ENCODE results near the gene MRNIP. TPM values are rescaled to one million over a fixed set of nuclear protein-coding genes. Genes with fewer than 3 reads are reported as not detected.

The MRNIP gene
- 33.6 and 55.7 TPM in 2 replicates for total RNA-seq (2014; rRNA removed; shearing (Covaris generic); ENCODE audit: low replicate concordance)

DNA sequence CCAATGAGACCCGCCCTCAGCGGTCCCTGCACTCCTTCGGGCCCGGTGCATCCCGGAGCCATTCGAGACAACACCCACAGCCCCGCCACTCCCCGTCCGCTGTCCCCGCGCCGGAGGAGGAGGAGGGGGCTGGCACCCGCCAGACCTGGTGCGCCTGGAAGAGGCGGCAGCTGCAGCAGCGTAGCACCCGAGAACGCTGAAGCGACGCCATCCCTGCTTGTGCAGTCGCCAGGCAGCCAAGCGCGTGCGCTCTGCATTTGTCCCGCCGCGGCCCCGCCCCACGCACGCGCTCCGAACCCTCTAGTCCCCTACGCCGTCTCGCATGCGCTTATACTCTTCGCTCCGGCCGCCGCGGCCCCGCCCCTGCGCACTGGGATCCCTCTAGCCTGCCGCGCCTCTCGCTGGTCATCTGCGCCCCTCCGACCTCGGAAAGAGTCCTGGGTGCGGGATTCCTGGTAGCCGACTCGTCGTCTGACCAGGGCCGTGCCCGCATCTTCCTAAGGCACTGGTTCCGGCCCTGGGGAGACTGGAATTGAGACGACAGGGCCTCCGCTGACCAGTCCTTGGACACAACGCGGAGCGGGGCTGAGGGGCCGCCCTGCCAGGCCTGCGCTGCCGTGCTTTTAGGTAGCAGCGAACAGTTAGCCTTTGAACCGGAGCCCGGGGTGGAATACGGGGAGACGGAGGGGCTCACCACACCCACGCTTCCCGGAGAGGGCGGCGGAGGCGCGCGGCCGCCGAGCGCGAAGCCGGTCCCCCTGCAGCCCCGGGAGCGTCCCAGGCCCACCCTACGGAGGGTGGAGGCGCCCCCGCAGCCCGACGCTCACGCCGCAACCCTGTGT lies at the start of gene MRNIP:
MRNIP (minus strand) TSS at position 232 of the 842 bp plus-strand sequence; CDS start at position 211, 21 bp downstream.
- Histone ChIP-seq H3K4me3 (ENCODE audit: low read length) (peak within 1 kb of the TSS; percentile 91), H3K4me1 (ENCODE audit: low read length) (peaks cover 21% of the 10 kb centered on the region), H3K9me3 (ENCODE audit: low read length) (no peaks in the 10 kb centered on the region), H3K9me2 (replicated peaks; ENCODE audit: insufficient read depth, low read length) (no peaks in the 10 kb centered on the region), H3K36me3 (ENCODE audit: insufficient read depth, low read length) (peaks cover 10% of the 10 kb centered on the region), H3K27me3 (ENCODE audit: low read length) (no peaks in the 10 kb centered on the region), H3K27ac (ENCODE audit: low read length) (peak within 1 kb of the TSS; percentile 54), H3K4me2 (ENCODE audit: low read depth, low read length, poor library complexity, severe bottlenecking) (peak within 1 kb of the TSS; percentile 83), H3K9ac (ENCODE audit: low read length) (peak within 1 kb of the TSS; percentile 96), H3K79me2 (ENCODE audit: low read length) (peaks cover 42% of the 10 kb centered on the region), H4K20me1 (ENCODE audit: insufficient read depth, low read depth, low read length) (no peaks in the 10 kb centered on the region), H2AFZ (ENCODE audit: low read length) (peak within 1 kb of the TSS; percentile 98)
- DNase-seq = peak; percentile 98

- Histone ChIP-seq H3K4me3 (ENCODE audit: low read length) (peak within 1 kb of the TSS; percentile 71), H3K9me2 (replicated peaks; ENCODE audit: insufficient read depth, low read length) (no peaks in the 10 kb centered on the region), H3K4me1 (ENCODE audit: low read length) (peaks cover 19% of the 10 kb centered on the region), H3K4me2 (ENCODE audit: low read depth, low read length, poor library complexity, severe bottlenecking) (peak within 1 kb of the TSS; percentile 85), H2AFZ (ENCODE audit: low read length) (peak within 1 kb of the TSS; percentile 96), H3K9me3 (ENCODE audit: low read length) (no peaks in the 10 kb centered on the region), H3K27ac (ENCODE audit: low read length) (peak within 1 kb of the TSS; percentile 59), H3K79me2 (ENCODE audit: low read length) (peaks cover 40% of the 10 kb centered on the region), H3K27me3 (ENCODE audit: low read length) (no peaks in the 10 kb centered on the region), H4K20me1 (ENCODE audit: insufficient read depth, low read depth, low read length) (peaks cover 6% of the 10 kb centered on the region; the same call in 1 of the 2 replicates), H3K9ac (ENCODE audit: low read length) (peak within 1 kb of the TSS; percentile 94), H3K36me3 (ENCODE audit: insufficient read depth, low read length) (peaks cover 5% of the 10 kb centered on the region; the same call in 1 of the 2 replicates)
- peak; percentile 91 for DNase-seq
Observed at GRCh38 chr5:179907556-179908324, 49.1 kb upstream of the MRNIP start, which contains the start of gene TBC1D9B. TSS of gene TBC1D9B (minus strand) at chr5:179907897. CDS start at chr5:179907821, 76 bp downstream.

DNA sequence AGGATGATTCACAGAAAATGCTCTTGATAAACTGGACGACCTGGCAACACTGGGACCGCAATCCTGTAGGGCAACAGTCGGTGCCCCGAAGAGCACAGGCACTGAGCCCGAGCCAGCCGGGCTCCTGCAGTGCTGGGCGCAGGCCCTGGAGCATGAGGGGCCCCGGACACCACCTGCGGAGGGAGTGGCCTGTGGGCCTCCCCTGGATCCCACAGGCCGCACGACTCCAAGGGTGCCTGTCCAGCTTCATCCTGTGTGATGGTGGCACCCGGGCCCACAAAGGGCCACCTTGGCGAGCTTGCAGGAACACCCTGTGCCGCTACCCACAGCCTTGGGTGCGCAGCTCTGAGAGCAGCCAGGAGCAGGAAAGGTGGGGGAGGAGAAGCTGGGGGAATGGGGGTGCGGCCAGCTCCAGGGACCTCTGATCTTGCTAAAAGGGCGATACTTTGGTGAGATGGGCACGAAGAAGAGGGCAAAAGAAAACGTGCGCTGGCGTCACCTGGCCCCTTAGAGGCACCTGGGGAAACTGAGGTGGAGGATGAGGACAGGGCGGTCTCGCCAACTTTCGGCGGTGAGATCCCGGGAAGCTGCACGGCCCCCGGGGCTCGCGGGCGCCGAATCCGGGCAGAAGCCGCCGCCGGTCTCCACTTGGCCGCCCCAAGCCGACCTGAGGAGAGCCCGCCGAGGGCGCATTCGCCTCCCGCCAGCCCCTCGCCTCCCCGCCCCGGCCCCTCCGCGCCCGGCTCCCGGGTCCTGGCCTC lies 48.4 kb upstream of the MRNIP start:
- Histone ChIP-seq H3K36me3 (ENCODE audit: insufficient read depth, low read length) (peaks cover 5% of the 10 kb centered on the region; the same call in 1 of the 2 replicates), H3K4me2 (ENCODE audit: low read depth, low read length, poor library complexity, severe bottlenecking) (peak overlapping the region; percentile 82), H3K79me2 (ENCODE audit: low read length) (peaks cover 42% of the 10 kb centered on the region), H3K27me3 (ENCODE audit: low read length) (no peaks in the 10 kb centered on the region), H3K27ac (ENCODE audit: low read length) (peak overlapping the region; percentile 59), H3K4me3 (ENCODE audit: low read length) (peak overlapping the region; percentile 71), H3K9me3 (ENCODE audit: low read length) (no peaks in the 10 kb centered on the region), H4K20me1 (ENCODE audit: insufficient read depth, low read depth, low read length) (peaks cover 6% of the 10 kb centered on the region; the same call in 1 of the 2 replicates), H3K9ac (ENCODE audit: low read length) (peak overlapping the region; percentile 94), H2AFZ (ENCODE audit: low read length) (no peak overlapping the region; the same call in 1 of the 2 replicates), H3K9me2 (replicated peaks; ENCODE audit: insufficient read depth, low read length) (no peaks in the 10 kb centered on the region), H3K4me1 (ENCODE audit: low read length) (peaks cover 19% of the 10 kb centered on the region)
- DNase-seq = peak; percentile 77

- H3K4me2 ChIP-seq (ENCODE audit: low read depth, low read length, poor library complexity, severe bottlenecking) = peak overlapping the region; percentile 82
- peak overlapping the region; percentile 71 for H3K4me3 ChIP-seq (ENCODE audit: low read length)
- H3K79me2 ChIP-seq (ENCODE audit: low read length) = peaks cover 43% of the 10 kb centered on the region
- no peaks in the 10 kb centered on the region for H3K27me3 ChIP-seq (ENCODE audit: low read length)
- peak overlapping the region; percentile 94 for H3K9ac ChIP-seq (ENCODE audit: low read length)
- H3K9me3 ChIP-seq (ENCODE audit: low read length) = no peaks in the 10 kb centered on the region
- H4K20me1 ChIP-seq (ENCODE audit: insufficient read depth, low read depth, low read length) = peaks cover 6% of the 10 kb centered on the region; the same call in 1 of the 2 replicates
- no peaks in the 10 kb centered on the region for H3K9me2 ChIP-seq (replicated peaks; ENCODE audit: insufficient read depth, low read length)
- H3K27ac ChIP-seq (ENCODE audit: low read length) = peak overlapping the region; percentile 59
- DNase-seq = no peak
- no peak overlapping the region for H2AFZ ChIP-seq (ENCODE audit: low read length)
- peaks cover 19% of the 10 kb centered on the region for H3K4me1 ChIP-seq (ENCODE audit: low read length)
- H3K36me3 ChIP-seq (ENCODE audit: insufficient read depth, low read length) = peaks cover 5% of the 10 kb centered on the region
Observed at GRCh38 chr5:179906294-179906794, 47.7 kb upstream of the MRNIP start.

GRCh38 chr5:179905161-179905560 lies 46.5 kb upstream of the MRNIP start:
- Histone ChIP-seq H3K4me2 (ENCODE audit: low read depth, low read length, poor library complexity, severe bottlenecking) (no peak overlapping the region), H4K20me1 (ENCODE audit: insufficient read depth, low read depth, low read length) (peaks cover 6% of the 10 kb centered on the region; the same call in 1 of the 2 replicates), H3K9ac (ENCODE audit: low read length) (no peak overlapping the region), H3K9me3 (ENCODE audit: low read length) (no peaks in the 10 kb centered on the region), H3K4me3 (ENCODE audit: low read length) (no peak overlapping the region), H3K27ac (ENCODE audit: low read length) (no peak overlapping the region), H3K27me3 (ENCODE audit: low read length) (no peaks in the 10 kb centered on the region), H3K79me2 (ENCODE audit: low read length) (peaks cover 45% of the 10 kb centered on the region), H3K36me3 (ENCODE audit: insufficient read depth, low read length) (peaks cover 8% of the 10 kb centered on the region), H3K4me1 (ENCODE audit: low read length) (peaks cover 19% of the 10 kb centered on the region), H2AFZ (ENCODE audit: low read length) (no peak overlapping the region), H3K9me2 (replicated peaks; ENCODE audit: insufficient read depth, low read length) (no peaks in the 10 kb centered on the region)
- no peak for DNase-seq

- peaks cover 45% of the 10 kb centered on the region for H3K79me2 ChIP-seq (ENCODE audit: low read length)
- H3K4me1 ChIP-seq (ENCODE audit: low read length) = peaks cover 19% of the 10 kb centered on the region
- no peaks in the 10 kb centered on the region for H3K9me2 ChIP-seq (replicated peaks; ENCODE audit: insufficient read depth, low read length)
- no peak overlapping the region for H2AFZ ChIP-seq (ENCODE audit: low read length)
- peaks cover 6% of the 10 kb centered on the region; the same call in 1 of the 2 replicates for H4K20me1 ChIP-seq (ENCODE audit: insufficient read depth, low read depth, low read length)
- H3K27me3 ChIP-seq (ENCODE audit: low read length) = no peaks in the 10 kb centered on the region
- no peak overlapping the region for H3K27ac ChIP-seq (ENCODE audit: low read length)
- H3K4me3 ChIP-seq (ENCODE audit: low read length) = no peak overlapping the region
- peaks cover 8% of the 10 kb centered on the region for H3K36me3 ChIP-seq (ENCODE audit: insufficient read depth, low read length)
- H3K9me3 ChIP-seq (ENCODE audit: low read length) = no peaks in the 10 kb centered on the region
- no peak for DNase-seq
- no peak overlapping the region for H3K9ac ChIP-seq (ENCODE audit: low read length)
- no peak overlapping the region for H3K4me2 ChIP-seq (ENCODE audit: low read depth, low read length, poor library complexity, severe bottlenecking)
Observed at GRCh38 chr5:179904463-179905160, 46.0 kb upstream of the MRNIP start.

GRCh38 chr5:179902763-179903158 lies 44.1 kb upstream of the MRNIP start:
- no peak overlapping the region for H3K9ac ChIP-seq (ENCODE audit: low read length)
- H3K79me2 ChIP-seq (ENCODE audit: low read length) = peaks cover 45% of the 10 kb centered on the region
- no peak overlapping the region for H3K4me2 ChIP-seq (ENCODE audit: low read depth, low read length, poor library complexity, severe bottlenecking)
- no peaks in the 10 kb centered on the region for H3K27me3 ChIP-seq (ENCODE audit: low read length)
- H4K20me1 ChIP-seq (ENCODE audit: insufficient read depth, low read depth, low read length) = peaks cover 6% of the 10 kb centered on the region; the same call in 1 of the 2 replicates
- H3K9me2 ChIP-seq (replicated peaks; ENCODE audit: insufficient read depth, low read length) = no peaks in the 10 kb centered on the region
- H3K27ac ChIP-seq (ENCODE audit: low read length) = no peak overlapping the region
- no peak overlapping the region for H3K4me3 ChIP-seq (ENCODE audit: low read length)
- DNase-seq = no peak
- H3K9me3 ChIP-seq (ENCODE audit: low read length) = no peaks in the 10 kb centered on the region
- peaks cover 10% of the 10 kb centered on the region for H3K4me1 ChIP-seq (ENCODE audit: low read length)
- H2AFZ ChIP-seq (ENCODE audit: low read length) = no peak overlapping the region
- peaks cover 18% of the 10 kb centered on the region for H3K36me3 ChIP-seq (ENCODE audit: insufficient read depth, low read length)
